GOT3 (cell line): ENCODE results near the gene RHOB.
"Not testable (repeated sequence)": the region's sequence is repeated elsewhere in the genome, so short reads cannot be mapped to it uniquely, and the experiment has no call there.

Source experiments
- DNase-seq: peaks from one replicate; lab custom pipeline; 2025; ENCODE audit warnings: mixed read lengths; lab: John Stamatoyannopoulos, UW

RHOB gene

GRCh38 chr2:20422402-20423271 lies 24.2 kb upstream of the RHOB start:
- DNase-seq, result no peak

- no peak for DNase-seq
Measured at GRCh38 chr2:20423359-20423758, 23.5 kb upstream of the RHOB start.

- no peak for DNase-seq
Measured at GRCh38 chr2:20423847-20424246, 23.0 kb upstream of the RHOB start.

DNA sequence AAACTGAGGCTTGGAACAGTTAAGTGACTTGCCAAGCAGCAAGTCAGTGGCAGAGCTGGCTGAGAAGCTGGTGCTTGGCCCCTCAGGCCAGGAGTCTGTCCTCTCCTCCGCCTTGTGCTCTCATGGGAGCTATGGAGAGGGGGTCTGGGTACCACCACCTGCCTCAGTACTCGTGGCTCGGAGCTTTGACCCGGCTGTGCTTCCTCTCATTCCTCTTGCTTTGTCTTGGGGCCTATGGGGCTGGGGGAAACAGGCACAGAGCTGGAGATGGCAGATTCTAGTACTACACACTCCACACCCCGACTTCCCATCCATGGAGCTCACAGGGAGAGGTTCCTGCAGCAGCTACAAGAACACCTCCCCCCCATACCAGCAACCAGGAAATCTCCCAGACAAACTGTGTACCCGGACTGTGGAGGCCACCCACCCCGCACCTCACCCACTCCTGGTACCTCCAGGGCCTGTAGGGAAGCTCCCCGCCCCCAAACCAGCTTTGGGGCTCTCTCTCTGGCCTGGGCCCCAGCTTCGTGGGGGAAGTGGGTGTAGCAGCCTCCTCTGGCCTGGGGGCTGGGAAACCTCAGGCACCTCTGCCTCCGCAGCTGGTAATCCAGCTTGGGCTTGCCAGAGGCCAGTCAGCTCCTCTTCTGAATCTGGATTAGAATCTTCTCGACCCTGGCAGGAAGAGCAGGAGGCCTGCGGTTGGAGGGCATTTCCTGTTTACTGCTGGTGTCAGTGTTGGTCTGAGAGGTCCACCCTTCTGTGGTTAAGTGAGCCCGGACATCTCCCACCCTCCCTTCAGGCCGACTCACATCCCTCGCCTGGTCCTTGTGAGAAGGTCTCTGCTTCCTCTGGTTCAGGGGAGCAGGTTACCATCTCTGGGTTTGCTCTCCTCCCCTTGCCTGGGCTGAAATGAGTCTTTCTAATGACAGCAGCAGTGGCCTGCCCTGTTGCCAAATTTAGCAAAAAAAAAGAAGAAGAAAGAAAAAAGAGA lies 22.3 kb upstream of the RHOB start:
- no peak for DNase-seq

- no peak for DNase-seq
Measured at GRCh38 chr2:20425371-20425881, 21.4 kb upstream of the RHOB start.

- no peak for DNase-seq
Measured at GRCh38 chr2:20425884-20426283, 21.0 kb upstream of the RHOB start.

GRCh38 chr2:20427931-20428526 lies 18.8 kb upstream of the RHOB start:
- no peak for DNase-seq

GRCh38 chr2:20428717-20429490 lies 18.0 kb upstream of the RHOB start:
- DNase-seq, result no peak

- DNase-seq, result no peak
Measured at GRCh38 chr2:20429528-20429927, 17.3 kb upstream of the RHOB start.

- no peak for DNase-seq
Measured at GRCh38 chr2:20430035-20430434, 16.8 kb upstream of the RHOB start.

GRCh38 chr2:20430461-20431300 lies 16.2 kb upstream of the RHOB start:
- DNase-seq, result no peak

DNA sequence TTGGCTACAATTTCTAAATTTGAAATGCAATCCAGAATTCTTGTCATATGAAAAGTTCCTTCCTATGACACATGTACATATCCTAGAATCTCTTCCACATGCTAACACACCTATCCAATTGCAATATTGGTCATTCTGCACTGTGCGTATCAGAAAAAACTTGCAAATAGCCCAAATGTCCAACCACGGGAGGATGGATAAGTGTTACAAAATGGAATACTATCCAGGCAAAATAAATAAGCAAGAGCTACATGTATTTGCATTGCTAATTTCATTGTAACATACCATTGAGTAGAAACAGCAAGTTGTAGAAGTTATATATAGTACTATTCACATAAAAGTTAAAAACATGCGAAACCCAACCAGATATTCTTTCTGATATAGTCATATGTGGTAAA lies 15.6 kb upstream of the RHOB start:
- no peak for DNase-seq

GRCh38 chr2:20431772-20432171 lies 15.1 kb upstream of the RHOB start:
- no peak for DNase-seq

- no peak for DNase-seq
Measured at GRCh38 chr2:20432714-20433113, 14.2 kb upstream of the RHOB start.

- DNase-seq, result no peak
Measured at GRCh38 chr2:20433249-20433648, 13.6 kb upstream of the RHOB start.

GRCh38 chr2:20433946-20434553 lies 12.8 kb upstream of the RHOB start:
- DNase-seq, result no peak

DNA sequence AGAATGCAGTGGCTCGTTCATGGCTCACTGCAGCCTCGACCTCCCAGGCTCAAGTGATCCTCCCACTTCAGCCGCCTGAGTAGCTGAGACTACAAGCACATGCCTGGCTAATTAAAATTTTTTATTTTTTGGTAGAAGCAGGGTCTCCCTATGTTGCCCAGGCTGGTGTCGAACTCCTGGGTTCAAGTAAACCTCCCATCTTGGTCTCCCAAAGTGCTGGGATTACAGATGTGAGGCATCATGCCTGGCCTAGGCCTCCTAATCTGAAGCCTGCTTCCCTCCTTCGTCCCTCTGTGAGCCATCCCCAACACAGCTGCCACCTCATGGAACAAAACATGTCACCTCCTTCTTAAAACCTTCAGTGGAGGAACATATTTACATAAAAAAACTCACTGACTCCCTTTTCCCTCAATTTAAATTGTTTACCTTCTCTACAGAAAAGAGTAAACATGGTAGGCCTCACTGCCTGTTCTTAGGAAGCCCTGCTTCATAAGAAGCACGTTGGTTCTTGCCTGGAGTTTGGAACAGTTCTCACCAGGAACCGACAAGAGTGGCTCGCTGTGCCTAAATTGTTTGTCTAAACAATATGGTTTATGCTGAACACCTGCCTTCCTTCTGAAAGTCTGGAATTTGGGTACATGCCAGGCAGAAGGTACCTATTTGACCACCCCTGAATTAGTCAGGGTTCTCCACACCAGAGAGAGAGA lies 12.1 kb upstream of the RHOB start:
- no peak for DNase-seq

- DNase-seq, result not testable (repeated sequence)
Measured at GRCh38 chr2:20435456-20435855, 11.4 kb upstream of the RHOB start.

DNA sequence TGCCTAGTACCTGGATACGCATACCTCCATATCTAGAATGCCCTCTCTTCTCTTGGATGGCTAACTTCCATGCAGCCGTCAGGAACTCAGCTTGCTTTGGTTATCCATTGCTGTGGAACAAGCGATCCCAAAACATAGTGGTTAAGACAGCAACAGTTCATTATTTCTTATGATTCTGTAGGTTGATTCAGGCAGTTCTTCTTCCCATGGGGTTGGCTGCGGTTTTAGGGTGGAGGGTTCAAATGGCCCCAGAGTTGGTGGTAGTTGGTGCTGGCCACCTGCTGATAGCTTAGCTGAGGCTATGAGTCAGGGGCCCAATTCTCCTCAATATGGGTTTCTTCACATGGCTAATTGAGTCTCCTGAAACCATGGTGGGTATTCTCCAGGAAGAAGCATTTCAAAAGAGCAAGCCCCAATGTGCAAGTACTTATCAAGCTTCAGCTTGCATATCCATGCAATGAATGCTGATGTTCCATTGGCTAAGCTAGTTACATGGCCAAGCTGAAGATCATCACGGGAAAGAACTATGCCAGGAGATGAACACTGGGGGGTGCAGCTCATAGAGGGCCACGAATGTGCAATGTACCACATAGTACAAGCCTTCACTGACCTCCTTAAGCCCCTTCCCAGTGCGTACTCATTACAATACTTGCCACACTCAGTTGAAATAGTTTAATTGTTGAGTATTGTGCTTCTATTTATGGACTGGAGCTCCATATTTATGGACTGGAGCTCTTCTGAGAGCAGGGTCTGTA lies 10.0 kb upstream of the RHOB start:
- DNase-seq, result no peak
